ENCODE results near the gene COL4A2.

DNA sequence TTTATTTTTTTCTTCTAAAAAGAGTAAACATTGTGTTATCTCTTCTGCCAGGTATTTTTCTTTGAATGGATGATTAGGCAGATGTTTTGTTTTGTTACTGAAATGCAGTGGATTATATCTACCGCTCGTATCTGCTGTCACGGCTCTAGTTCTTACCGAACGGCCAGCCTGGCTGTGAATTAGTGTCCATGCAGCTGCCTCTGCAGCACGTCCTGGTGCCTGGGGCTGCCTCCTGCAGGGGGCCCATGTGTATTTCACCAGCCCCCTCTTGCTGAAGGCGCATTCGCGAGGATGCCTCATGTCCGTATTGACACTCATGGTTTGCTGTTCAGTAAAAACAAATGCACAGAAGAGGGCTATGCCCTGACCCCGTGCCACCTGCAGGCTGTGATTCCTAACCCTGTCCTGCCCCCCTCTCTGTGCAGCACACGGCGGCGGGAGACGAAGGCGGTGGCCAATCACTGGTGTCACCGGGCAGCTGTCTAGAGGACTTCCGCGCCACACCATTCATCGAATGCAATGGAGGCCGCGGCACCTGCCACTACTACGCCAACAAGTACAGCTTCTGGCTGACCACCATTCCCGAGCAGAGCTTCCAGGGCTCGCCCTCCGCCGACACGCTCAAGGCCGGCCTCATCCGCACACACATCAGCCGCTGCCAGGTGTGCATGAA is 204.6 kb downstream of the COL4A2 start:
- TF ChIP-seq POLR2A (IDR thresholded peaks at IDR 0.05; ENCODE audit: low read depth, low read length) = no peak
- no peak for TF ChIP-seq TAF1 (IDR thresholded peaks at IDR 0.05; ENCODE audit: borderline replicate concordance, low read depth, low read length)
- no peak for TF ChIP-seq POLR2AphosphoS5 (IDR thresholded peaks at IDR 0.05; ENCODE audit: low read depth, low read length)
